Testis (tissue), 2 donors: ENCODE data around the gene TMEM181.

Experiments used
- POLR2A ChIP-seq: fragments of 450-650 bp; IDR thresholded peaks from one replicate; pipeline ENCODE4 v1.6.1; 2017; ENCODE audit warnings: antibody characterized with exemption, mild to moderate bottlenecking, moderate library complexity
- TF ChIP-seq, protein P1 (sequence below), 3 experiments: fragments of 450-650 bp in 2 of 3; fragments of 200-600 bp in 1 of 3; sonication (generic) in 1 of 3; IDR thresholded peaks; one replicate each; pipeline ENCODE4 v1.5.1; 2016 to 2019; ENCODE audit warnings: antibody characterized with exemption in 3 of 3, mild to moderate bottlenecking in 2 of 3, moderate library complexity in 1 of 3

DNA sequence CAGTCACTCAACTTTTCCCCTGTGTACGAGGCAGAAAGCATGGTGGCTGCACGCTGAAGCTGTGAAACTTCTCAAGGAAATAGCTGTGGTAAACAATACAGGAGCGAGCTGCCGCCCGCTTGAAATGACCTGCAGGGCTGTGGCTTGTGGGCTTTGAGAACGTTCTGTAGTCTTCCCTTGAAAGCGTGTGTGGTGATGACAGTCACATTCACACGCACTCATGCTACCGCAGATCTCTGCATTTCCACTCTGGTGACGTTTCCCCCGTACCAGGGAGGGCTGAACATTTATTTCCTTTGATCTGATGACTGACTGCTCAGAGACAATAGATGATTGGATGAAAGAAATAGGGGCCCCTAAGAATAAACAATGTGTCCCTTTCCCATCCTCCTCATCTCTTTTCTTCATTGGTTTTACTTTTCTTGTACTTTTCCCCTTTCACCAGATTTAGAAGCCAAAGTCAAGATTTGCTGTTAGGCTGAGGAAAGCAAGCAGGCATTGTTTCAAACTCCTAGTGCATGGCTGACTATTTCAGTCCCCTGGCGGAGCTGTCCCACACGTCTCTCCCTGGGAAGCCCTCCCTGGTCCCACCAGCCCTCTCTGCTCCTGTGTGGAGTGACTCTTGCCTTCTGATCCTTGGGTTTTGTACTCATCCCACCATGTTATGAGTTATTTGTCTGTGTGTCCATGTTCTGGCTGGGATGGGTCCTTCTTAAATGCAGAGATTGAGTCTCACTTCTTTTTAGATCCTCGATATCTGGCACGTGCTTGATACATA is 93.9 kb downstream of the TMEM181 start:
- no peak for TF ChIP-seq POLR2A
- TF ChIP-seq, protein P1, sequence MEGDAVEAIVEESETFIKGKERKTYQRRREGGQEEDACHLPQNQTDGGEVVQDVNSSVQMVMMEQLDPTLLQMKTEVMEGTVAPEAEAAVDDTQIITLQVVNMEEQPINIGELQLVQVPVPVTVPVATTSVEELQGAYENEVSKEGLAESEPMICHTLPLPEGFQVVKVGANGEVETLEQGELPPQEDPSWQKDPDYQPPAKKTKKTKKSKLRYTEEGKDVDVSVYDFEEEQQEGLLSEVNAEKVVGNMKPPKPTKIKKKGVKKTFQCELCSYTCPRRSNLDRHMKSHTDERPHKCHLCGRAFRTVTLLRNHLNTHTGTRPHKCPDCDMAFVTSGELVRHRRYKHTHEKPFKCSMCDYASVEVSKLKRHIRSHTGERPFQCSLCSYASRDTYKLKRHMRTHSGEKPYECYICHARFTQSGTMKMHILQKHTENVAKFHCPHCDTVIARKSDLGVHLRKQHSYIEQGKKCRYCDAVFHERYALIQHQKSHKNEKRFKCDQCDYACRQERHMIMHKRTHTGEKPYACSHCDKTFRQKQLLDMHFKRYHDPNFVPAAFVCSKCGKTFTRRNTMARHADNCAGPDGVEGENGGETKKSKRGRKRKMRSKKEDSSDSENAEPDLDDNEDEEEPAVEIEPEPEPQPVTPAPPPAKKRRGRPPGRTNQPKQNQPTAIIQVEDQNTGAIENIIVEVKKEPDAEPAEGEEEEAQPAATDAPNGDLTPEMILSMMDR (IDR thresholded peaks at IDR 0.05), result no peak
